ENCODE measurements around the gene SCUBE1.

GRCh38 chr22:43198936-43199335, 144.2 kb downstream of the SCUBE1 start:
- TF ChIP-seq CTCF (IDR thresholded peaks at IDR 0.05; ENCODE audit: poor library complexity) (no peak), EZH2 (IDR thresholded peaks at IDR 0.05; ENCODE audit: borderline replicate concordance) (no peak)
